NOMO-1 treated with DMSO at 0.1 percent for 48 hours (cell line): Measurements from ENCODE around the gene ITIH5.
"Not testable (repeated sequence)": the region's sequence is repeated elsewhere in the genome, so short reads cannot be mapped to it uniquely, and the experiment has no call there.

Source experiments
- DNase-seq: peaks from one replicate; lab custom pipeline; 2025; ENCODE audit not compliant: unreplicated experiment; lab: John Stamatoyannopoulos, UW

Gene ITIH5

GRCh38 chr10:7689591-7689990 lies 22.8 kb upstream of the ITIH5 start:
- DNase-seq = no peak

- peak; percentile 93 for DNase-seq
Observed at GRCh38 chr10:7687228-7687907, 20.6 kb upstream of the ITIH5 start.

GRCh38 chr10:7686351-7687171 lies 19.8 kb upstream of the ITIH5 start:
- DNase-seq = no peak

GRCh38 chr10:7680078-7680477 lies 13.3 kb upstream of the ITIH5 start:
- DNase-seq = not testable (repeated sequence)

- DNase-seq = no peak
Observed at GRCh38 chr10:7679256-7679655, 12.5 kb upstream of the ITIH5 start.

- no peak for DNase-seq
Observed at GRCh38 chr10:7672341-7673134, 5.8 kb upstream of the ITIH5 start.

- DNase-seq = no peak
Observed at GRCh38 chr10:7670157-7670556, 3.4 kb upstream of the ITIH5 start.

- no peak for DNase-seq
Observed at GRCh38 chr10:7667262-7668141, 736 bp upstream of the ITIH5 start.

GRCh38 chr10:7665767-7666166 lies 999 bp downstream of the ITIH5 start:
- DNase-seq = no peak

GRCh38 chr10:7664707-7665106 lies 2.1 kb downstream of the ITIH5 start:
- DNase-seq = no peak

- DNase-seq = no peak
Observed at GRCh38 chr10:7662522-7662921, 4.2 kb downstream of the ITIH5 start.

- DNase-seq = no peak
Observed at GRCh38 chr10:7659560-7659959, 7.2 kb downstream of the ITIH5 start.

GRCh38 chr10:7657552-7657951 lies 9.2 kb downstream of the ITIH5 start:
- DNase-seq = no peak

GRCh38 chr10:7657079-7657478 lies 9.7 kb downstream of the ITIH5 start:
- DNase-seq = not testable (repeated sequence)

GRCh38 chr10:7651853-7652470 lies 14.8 kb downstream of the ITIH5 start:
- DNase-seq = no peak

- peak; percentile 10 for DNase-seq
Observed at GRCh38 chr10:7649673-7650300, 17.0 kb downstream of the ITIH5 start.

- DNase-seq = no peak
Observed at GRCh38 chr10:7647062-7647664, 19.6 kb downstream of the ITIH5 start.

GRCh38 chr10:7642491-7643011 lies 24.2 kb downstream of the ITIH5 start:
- no peak for DNase-seq
